ENCODE data around the gene MSH3. TPM values are rescaled to one million over a fixed set of nuclear protein-coding genes. Genes with fewer than 3 reads are reported as not detected.

MSH3 gene
- polyA plus RNA-seq, 1 donor (not counting 4 experiments of a cell fraction or from before 2014, with no cell fraction given), result 11.1 TPM

GRCh38 chr5:80796846-80797245, 142.4 kb downstream of the MSH3 start:
- H2AFZ ChIP-seq (ENCODE audit: control insufficient read depth, low read length), result no peak overlapping the region
- dilution Hi-C loops (cut with MboI; ENCODE audit: extremely low pct_ligation_motif_present, low sequenced_read_pairs), result no loop called here
- no peak overlapping the region for H3K4me2 ChIP-seq (ENCODE audit: control insufficient read depth, extremely low read depth, insufficient read depth, low read depth, low read length)
- no peaks in the 10 kb centered on the region for H3K79me2 ChIP-seq (ENCODE audit: control insufficient read depth, insufficient read depth, low read length)
- H4K20me1 ChIP-seq (ENCODE audit: control insufficient read depth, extremely low read depth, insufficient read depth, low read length), result no peaks in the 10 kb centered on the region
- H3K27ac ChIP-seq (ENCODE audit: control insufficient read depth, insufficient read depth, low read length), result no peak overlapping the region
- H3K4me3 ChIP-seq (ENCODE audit: control insufficient read depth in 2 of 3, extremely low read depth in 1 of 3, insufficient read depth in 2 of 3, low read depth in 1 of 3, low read length in 3 of 3), result no peak overlapping the region
- TF ChIP-seq EZH2 (IDR thresholded peaks at IDR 0.05; ENCODE audit: low read length) (no peak), CTCF (optimal IDR thresholded peaks at IDR 0.05 in 1 of 3, IDR thresholded peaks at IDR 0.05 in 1 of 3, conservative IDR thresholded peaks at IDR 0.05 in 1 of 3; ENCODE audit: extremely low read depth in 1 of 3, insufficient read depth in 2 of 3, low read length in 3 of 3) (no peak)
- no peaks in the 10 kb centered on the region for H3K9me1 ChIP-seq (ENCODE audit: control insufficient read depth, extremely low read depth, insufficient read depth, low read length)
- H3K9me3 ChIP-seq (ENCODE audit: control insufficient read depth, low read depth, low read length), result no peaks in the 10 kb centered on the region
- H3K27me3 ChIP-seq (ENCODE audit: control insufficient read depth, extremely low read depth, insufficient read depth, low read length), result no peaks in the 10 kb centered on the region
- peaks cover 8% of the 10 kb centered on the region for H3K4me1 ChIP-seq (ENCODE audit: control insufficient read depth, extremely low read depth, insufficient read depth, low read length)
- FAIRE-seq (no peak), DNase-seq (ENCODE audit: low read depth, low spot score) (no peak)
- no peak overlapping the region for H3K9ac ChIP-seq (ENCODE audit: control insufficient read depth, extremely low read depth, insufficient read depth, low read length)
- H3K36me3 ChIP-seq (ENCODE audit: control insufficient read depth in 2 of 2, extremely low read depth in 1 of 2, insufficient read depth in 2 of 2, low read length in 2 of 2), result peaks cover 0 to 3% of the 10 kb centered on the region in 2 experiments

- Histone ChIP-seq H3K4me2 (ENCODE audit: control insufficient read depth, extremely low read depth, insufficient read depth, low read depth, low read length) (no peak overlapping the region), H4K20me1 (ENCODE audit: control insufficient read depth, extremely low read depth, insufficient read depth, low read length) (no peaks in the 10 kb centered on the region), H3K9me1 (ENCODE audit: control insufficient read depth, extremely low read depth, insufficient read depth, low read length) (no peaks in the 10 kb centered on the region), H3K9ac (ENCODE audit: control insufficient read depth, extremely low read depth, insufficient read depth, low read length) (no peak overlapping the region), H3K27me3 (ENCODE audit: control insufficient read depth, extremely low read depth, insufficient read depth, low read length) (no peaks in the 10 kb centered on the region), H3K79me2 (ENCODE audit: control insufficient read depth, insufficient read depth, low read length) (no peaks in the 10 kb centered on the region), H2AFZ (ENCODE audit: control insufficient read depth, low read length) (no peak overlapping the region), H3K36me3 (ENCODE audit: control insufficient read depth in 2 of 2, extremely low read depth in 1 of 2, insufficient read depth in 2 of 2, low read length in 2 of 2) (no peaks in the 10 kb centered on the region), H3K27ac (ENCODE audit: control insufficient read depth, insufficient read depth, low read length) (no peak overlapping the region), H3K4me1 (ENCODE audit: control insufficient read depth, extremely low read depth, insufficient read depth, low read length) (peaks cover 8% of the 10 kb centered on the region), H3K9me3 (ENCODE audit: control insufficient read depth, low read depth, low read length) (no peaks in the 10 kb centered on the region), H3K4me3 (ENCODE audit: control insufficient read depth in 2 of 3, extremely low read depth in 1 of 3, insufficient read depth in 2 of 3, low read depth in 1 of 3, low read length in 3 of 3) (no peak overlapping the region)
- FAIRE-seq (no peak), DNase-seq (ENCODE audit: low read depth, low spot score) (no peak)
- TF ChIP-seq CTCF (optimal IDR thresholded peaks at IDR 0.05 in 1 of 3, IDR thresholded peaks at IDR 0.05 in 1 of 3, conservative IDR thresholded peaks at IDR 0.05 in 1 of 3; ENCODE audit: extremely low read depth in 1 of 3, insufficient read depth in 2 of 3, low read length in 3 of 3) (no peak), EZH2 (IDR thresholded peaks at IDR 0.05; ENCODE audit: low read length) (no peak)
- dilution Hi-C loops (cut with MboI; ENCODE audit: extremely low pct_ligation_motif_present, low sequenced_read_pairs), result no loop called here
These were observed 143.1 kb downstream of the MSH3 start for GRCh38 chr5:80797428-80798024.

All from keratinocyte (primary cell).